Astrocyte of the cerebellum (primary cell): ENCODE data around the gene AMIGO3.
A peak's percentile ranks its signal among the peaks of the same experiment; 100 is the strongest.
"Not testable (repeated sequence)": the region's sequence is repeated elsewhere in the genome, so short reads cannot be mapped to it uniquely, and the experiment has no call there.

Source experiments
- DNase-seq: peaks from one replicate; pipeline ENCODE4 v3.0.0-alpha.2; 2011; ENCODE audit warnings: low read depth
- H3K4me3 ChIP-seq: 2 replicates; pipeline ENCODE4 v1.5.1; 2011; ENCODE audit warnings: mild to moderate bottlenecking, low read depth, low read length, moderate library complexity
- in situ Hi-C: cut with HindIII; loops from 2 replicates; pipeline ENCODE4 v1.10.0; 2017; ENCODE audit warnings: low sequenced_read_pairs
- TF ChIP-seq, protein P1 (sequence below): IDR thresholded peaks from 2 replicates; pipeline ENCODE4 v1.5.1; 2012; ENCODE audit warnings: low read length, low read depth, moderate library complexity, mild to moderate bottlenecking; ENCODE audit errors: missing control alignments

The AMIGO3 gene

DNA sequence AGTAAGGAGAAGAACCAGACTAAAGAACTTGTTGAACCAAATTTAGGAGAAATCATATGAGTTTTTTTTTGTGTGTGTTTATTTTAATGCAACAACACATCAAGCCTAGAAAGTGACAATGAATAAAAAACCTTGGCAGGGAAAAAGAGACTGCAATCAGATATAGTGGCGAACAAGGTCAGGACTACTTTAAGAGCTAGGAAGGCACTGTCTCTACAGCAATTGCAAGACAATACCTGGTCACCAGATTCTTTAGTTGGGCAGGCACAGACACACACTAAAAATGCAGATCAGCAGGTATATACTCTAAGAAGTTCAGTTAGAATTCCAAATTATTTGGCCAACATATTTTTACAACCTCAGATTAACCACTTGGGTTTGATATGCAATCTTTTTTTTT, 35.1 kb upstream of the AMIGO3 start:
- in situ Hi-C loops, result no loop called here
- no peak for DNase-seq
- TF ChIP-seq, protein P1, sequence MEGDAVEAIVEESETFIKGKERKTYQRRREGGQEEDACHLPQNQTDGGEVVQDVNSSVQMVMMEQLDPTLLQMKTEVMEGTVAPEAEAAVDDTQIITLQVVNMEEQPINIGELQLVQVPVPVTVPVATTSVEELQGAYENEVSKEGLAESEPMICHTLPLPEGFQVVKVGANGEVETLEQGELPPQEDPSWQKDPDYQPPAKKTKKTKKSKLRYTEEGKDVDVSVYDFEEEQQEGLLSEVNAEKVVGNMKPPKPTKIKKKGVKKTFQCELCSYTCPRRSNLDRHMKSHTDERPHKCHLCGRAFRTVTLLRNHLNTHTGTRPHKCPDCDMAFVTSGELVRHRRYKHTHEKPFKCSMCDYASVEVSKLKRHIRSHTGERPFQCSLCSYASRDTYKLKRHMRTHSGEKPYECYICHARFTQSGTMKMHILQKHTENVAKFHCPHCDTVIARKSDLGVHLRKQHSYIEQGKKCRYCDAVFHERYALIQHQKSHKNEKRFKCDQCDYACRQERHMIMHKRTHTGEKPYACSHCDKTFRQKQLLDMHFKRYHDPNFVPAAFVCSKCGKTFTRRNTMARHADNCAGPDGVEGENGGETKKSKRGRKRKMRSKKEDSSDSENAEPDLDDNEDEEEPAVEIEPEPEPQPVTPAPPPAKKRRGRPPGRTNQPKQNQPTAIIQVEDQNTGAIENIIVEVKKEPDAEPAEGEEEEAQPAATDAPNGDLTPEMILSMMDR, result no peak
- H3K4me3 ChIP-seq, result no peak overlapping the region

DNA sequence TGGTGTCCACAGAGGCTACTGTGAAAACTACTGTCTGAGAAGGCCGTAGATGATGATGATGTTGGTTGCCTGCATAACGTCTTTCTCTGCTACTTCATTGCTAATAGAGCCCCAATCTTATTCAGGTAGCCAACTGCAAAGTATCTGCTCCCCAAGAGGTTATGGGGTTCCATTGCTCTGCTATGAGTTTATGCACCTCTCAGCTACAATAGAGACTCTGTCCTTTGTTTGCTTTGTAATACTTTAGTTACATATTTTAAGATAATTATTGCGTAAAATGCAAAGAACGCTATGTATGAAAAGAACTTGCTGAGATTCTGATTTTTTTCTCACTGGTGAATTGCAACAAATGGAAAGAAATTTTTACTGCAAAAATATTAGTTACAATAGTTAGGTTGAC, 32.0 kb upstream of the AMIGO3 start:
- in situ Hi-C loops, result no loop called here
- no peak overlapping the region for H3K4me3 ChIP-seq
- DNase-seq, result no peak
- TF ChIP-seq, protein P1, result no peak

DNA sequence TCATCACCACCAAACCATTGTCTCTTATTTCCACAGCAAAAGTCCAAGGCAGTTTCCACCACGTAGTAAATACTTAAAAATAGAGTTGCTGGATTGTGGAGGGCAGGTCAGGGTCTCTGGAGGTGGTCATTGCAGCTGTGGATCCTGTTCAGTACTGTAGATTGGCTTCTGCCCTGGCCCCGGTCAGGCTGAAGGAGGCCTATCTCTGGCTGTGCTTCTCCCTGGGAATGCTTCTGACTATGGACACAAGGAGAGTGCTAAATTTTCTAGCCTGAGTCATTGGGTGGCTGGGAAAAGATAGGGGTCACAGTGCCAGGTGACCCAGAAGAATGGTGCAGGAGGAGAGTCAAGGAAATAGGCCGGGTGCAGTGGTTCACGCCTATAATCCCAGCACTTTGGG, 30.6 kb upstream of the AMIGO3 start:
- no peak for DNase-seq
- in situ Hi-C loops, result no loop called here
- TF ChIP-seq, protein P1, result no peak
- no peak overlapping the region for H3K4me3 ChIP-seq

DNA sequence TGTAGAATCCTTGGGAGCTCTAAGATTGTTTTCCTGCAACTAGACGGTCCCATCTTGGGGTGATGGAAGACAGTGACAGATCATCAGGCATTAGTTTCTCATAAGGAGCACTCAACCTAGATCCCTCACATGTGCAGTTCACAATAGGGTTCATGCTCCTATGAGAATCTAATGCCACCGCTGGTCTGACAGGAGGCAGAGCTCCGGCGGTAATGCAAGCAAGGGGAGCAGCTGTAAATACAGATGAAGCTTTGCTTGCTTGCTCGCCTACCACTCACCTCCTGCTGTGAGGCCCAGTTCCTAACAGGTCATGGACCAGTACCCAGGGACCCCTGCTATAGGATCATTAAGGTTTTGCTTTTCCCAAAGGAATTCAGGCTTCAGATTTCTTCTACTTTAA, 29.4 kb upstream of the AMIGO3 start:
- DNase-seq, H3K4me3 ChIP-seq: not testable (repeated sequence)
- in situ Hi-C loops, result loop anchor here (25.0 kb wide), 1 partner anchor 113 kb away; the partner anchor contains the start of genes CAMKV and TRAIP

DNA sequence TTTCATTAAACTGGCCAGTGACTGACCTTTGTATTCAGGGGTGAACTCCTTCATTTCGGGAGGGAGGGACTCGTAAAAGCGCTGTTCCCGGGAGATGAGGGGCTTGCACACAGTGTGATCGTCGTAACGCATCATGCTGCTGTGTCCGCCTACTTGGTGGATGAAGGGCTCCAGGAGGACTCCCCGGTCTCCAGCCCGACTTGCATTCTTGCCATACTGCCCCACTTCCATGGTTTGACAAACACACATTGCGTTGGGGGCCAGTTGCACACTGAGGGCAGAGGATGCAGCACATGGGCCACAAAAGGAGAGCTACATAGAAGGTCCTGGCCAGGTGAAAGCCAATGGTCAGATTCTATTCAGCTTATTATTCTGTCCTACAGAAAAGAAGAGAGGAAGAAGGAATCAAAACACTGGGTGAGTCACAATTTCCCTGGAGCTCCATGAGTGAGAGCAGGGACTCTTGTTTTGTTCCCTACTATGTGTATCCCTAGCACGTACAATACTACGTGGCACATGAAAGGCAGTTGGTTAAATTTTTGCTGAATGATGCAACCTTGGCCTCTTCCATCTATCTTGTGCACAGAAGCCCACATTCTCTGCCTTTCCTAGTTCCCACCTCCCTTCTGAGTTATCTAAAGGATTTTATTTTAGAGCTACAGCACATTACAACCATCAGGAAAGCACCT, 28.5 kb upstream of the AMIGO3 start:
- in situ Hi-C loops, result loop anchor here (25.0 kb wide), 1 partner anchor 114 kb away; the partner anchor contains the start of genes CAMKV and TRAIP
- TF ChIP-seq, protein P1, result no peak
- peak; percentile 47 for DNase-seq
- no peak overlapping the region for H3K4me3 ChIP-seq

- in situ Hi-C loops, result loop anchor here (25.0 kb wide), 1 partner anchor 116 kb away; the partner anchor contains the start of genes CAMKV and TRAIP
- H3K4me3 ChIP-seq, result no peak overlapping the region
- TF ChIP-seq, protein P1, result peak; percentile 21
- peak; percentile 94 for DNase-seq
These were observed 26.5 kb upstream of the AMIGO3 start for GRCh38 chr3:49745986-49746385.

DNA sequence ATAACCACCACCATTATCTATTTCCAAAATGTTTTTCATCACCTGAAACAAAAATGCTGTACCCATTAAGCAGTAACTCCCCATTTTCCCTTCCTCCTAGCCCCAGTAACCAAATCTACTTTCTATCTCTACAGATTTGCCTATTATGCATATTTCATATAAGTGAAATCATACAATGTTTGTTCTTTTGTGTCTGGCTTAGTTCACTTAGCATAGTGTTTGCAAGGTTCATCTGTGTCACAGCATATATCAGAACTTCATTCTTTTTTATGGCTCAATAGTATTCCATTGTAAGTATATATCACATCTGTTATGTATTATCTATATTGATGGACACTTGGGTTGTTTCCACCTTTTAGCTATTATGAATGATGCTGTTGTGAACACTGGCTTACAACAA, 20.9 kb upstream of the AMIGO3 start:
- TF ChIP-seq, protein P1, result no peak
- DNase-seq, result no peak
- no peak overlapping the region for H3K4me3 ChIP-seq
- in situ Hi-C loops, result loop anchor here (25.0 kb wide), 1 partner anchor 122 kb away; the partner anchor contains the start of genes CAMKV and TRAIP
